Measurements from ENCODE around the gene EXTL2. TPM values are rescaled to one million over a fixed set of nuclear protein-coding genes. Genes with fewer than 3 reads are reported as not detected.

EXTL2 gene
- total and polyA plus RNA-seq, 9 of the 15 experiments (the other 6 are each of a cell fraction or from before 2014, with no cell fraction given) = 8.5 to 40.7 (median 26.0) TPM

DNA sequence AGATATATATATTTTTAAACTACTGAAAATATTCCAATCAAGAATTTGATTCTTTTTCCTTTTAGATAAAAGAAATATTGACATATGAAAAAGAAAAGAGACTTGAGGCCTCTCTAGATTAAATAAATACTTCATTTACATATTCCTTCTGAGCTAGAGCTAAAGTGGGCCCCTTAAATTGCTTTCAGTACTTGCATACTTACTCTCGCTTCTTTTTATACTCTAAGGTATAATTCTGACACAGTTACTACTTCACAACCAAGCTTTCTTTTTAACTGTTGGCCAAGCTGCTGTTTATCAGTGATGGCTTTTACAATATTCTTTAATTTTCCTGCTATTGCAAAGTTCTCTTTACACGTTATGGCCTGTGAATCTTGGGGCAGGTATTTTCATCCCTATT is 24.6 kb downstream of the EXTL2 start:
- no peak overlapping the region for H2AFZ ChIP-seq (ENCODE audit: low read depth, low read length)
- no peaks in the 10 kb centered on the region for H3K79me2 ChIP-seq (ENCODE audit: control insufficient read depth, insufficient read depth, low read length)
- no peaks in the 10 kb centered on the region for H3K9me1 ChIP-seq (ENCODE audit: control insufficient read depth, insufficient read depth, low read length)
- no peaks in the 10 kb centered on the region for H3K4me1 ChIP-seq (replicated peaks in 1 of 2; ENCODE audit: control insufficient read depth in 2 of 2, insufficient read depth in 2 of 2, low read length in 2 of 2)
- ATAC-seq (no peak), FAIRE-seq (no peak), DNase-seq (ENCODE audit: extremely low read depth in 1 of 4, low spot score in 3 of 4) (no peak)
- H3K27me3 ChIP-seq (ENCODE audit: control insufficient read depth in 2 of 2, insufficient read depth in 2 of 2, low read length in 2 of 2) = no peaks in the 10 kb centered on the region
- no TSS peak for BruUV-seq (replicated peaks)
- no peak overlapping the region for H3K4me3 ChIP-seq
- POLR2A ChIA-PET = interaction anchor here (1.0 kb wide), 1 partner anchor 143 kb away, joined by 4 read pairs; no protein-coding TSS in a partner anchor
- 17% methylated on average over 2 of the region's 2 CpGs for WGBS (ENCODE audit: insufficient coverage, low coverage, missing lambda C conversion rate)
- H3K9ac ChIP-seq (ENCODE audit: insufficient read depth in 1 of 2, low read depth in 2 of 2, low read length in 2 of 2) = no peak overlapping the region
- no peaks in the 10 kb centered on the region for H3K9me3 ChIP-seq (replicated peaks; ENCODE audit: control insufficient read depth, insufficient read depth, low read depth, low read length)
- in situ Hi-C loops (cut with MboI) (loop anchor here (10.0 to 25.0 kb wide), 3 partner anchors 115 to 1065 kb away; no protein-coding TSS in a partner anchor), intact Hi-C loops (cut with micrococcal nuclease) (loop anchor here (5.0 kb wide), 1 partner anchor 328 kb away; no protein-coding TSS in a partner anchor)
- H3K36me3 ChIP-seq (ENCODE audit: control insufficient read depth, insufficient read depth, low read length) = peaks cover 4% of the 10 kb centered on the region; the same call in 1 of the 3 replicates
- TF ChIP-seq ESRRA (IDR thresholded peaks at IDR 0.05; ENCODE audit: borderline replicate concordance, low read depth) = no peak
- no peak for TF ChIP-seq FOXA1 (IDR thresholded peaks at IDR 0.05; ENCODE audit: borderline replicate concordance)
- TF ChIP-seq DPF2 (IDR thresholded peaks at IDR 0.05) = no peak
- no peak for TF ChIP-seq TCFL5 (CRISPR knock-in tag; conservative IDR thresholded peaks at IDR 0.05)
- no peak for TF ChIP-seq EZH2 (IDR thresholded peaks at IDR 0.05; ENCODE audit: borderline replicate concordance, low read depth, low read length)
- TF ChIP-seq ZNF197 (CRISPR knock-in tag; IDR thresholded peaks at IDR 0.05; ENCODE audit: low read depth) = no peak
- no peak for TF ChIP-seq KLF6 (CRISPR knock-in tag; IDR thresholded peaks at IDR 0.05; ENCODE audit: borderline replicate concordance)
- no peak for TF ChIP-seq MXI1 (IDR thresholded peaks at IDR 0.05; ENCODE audit: low read depth, low read length)
- TF ChIP-seq KLF13 (tag; IDR thresholded peaks at IDR 0.05; ENCODE audit: borderline replicate concordance, low read depth) = no peak
- TF ChIP-seq U2AF1 (optimal IDR thresholded peaks at IDR 0.05; ENCODE audit: low read depth, low read length) = no peak
- no peak for TF ChIP-seq BMI1 (IDR thresholded peaks at IDR 0.05; ENCODE audit: low read length)
- TF ChIP-seq PPARD (CRISPR knock-in tag; IDR thresholded peaks at IDR 0.05) = no peak
- TF ChIP-seq HLTF (IDR thresholded peaks at IDR 0.05) = no peak
- TF ChIP-seq YY1 (IDR thresholded peaks at IDR 0.05; ENCODE audit: borderline replicate concordance in 1 of 3, control insufficient read depth in 1 of 3, extremely low read depth in 1 of 3, insufficient read depth in 3 of 3, insufficient read length in 1 of 3, insufficient replicate concordance in 2 of 3, low read depth in 1 of 3, low read length in 2 of 3) = no peak
- TF ChIP-seq TBP (optimal IDR thresholded peaks at IDR 0.05; ENCODE audit: low read depth, low read length) = no peak
- no peak for TF ChIP-seq TRIM24 (IDR thresholded peaks at IDR 0.05)
- no peak for TF ChIP-seq ZNF140 (CRISPR knock-in tag; IDR thresholded peaks at IDR 0.05)
- TF ChIP-seq HMG20B (CRISPR knock-in tag; IDR thresholded peaks at IDR 0.05) = no peak
- TF ChIP-seq GABPA (tag; conservative IDR thresholded peaks at IDR 0.05; ENCODE audit: low read depth) = no peak
- H4K20me1 ChIP-seq (replicated peaks; ENCODE audit: control insufficient read depth, insufficient read depth, low read length) = no peaks in the 10 kb centered on the region
- CTCF ChIA-PET (ENCODE audit: low intra/inter-chr PET ratio) = no interaction called here
- H3K4me2 ChIP-seq (ENCODE audit: insufficient read depth, low read length) = no peak overlapping the region
- no peak overlapping the region for H3K27ac ChIP-seq (ENCODE audit: extremely low read depth, low read depth, low read length)
